ENCODE data around the gene PDZRN4. TPM values are rescaled to one million over a fixed set of nuclear protein-coding genes. Genes with fewer than 3 reads are reported as not detected.
"Not testable (repeated sequence)": the region's sequence is repeated elsewhere in the genome, so short reads cannot be mapped to it uniquely, and the experiment has no call there.

The PDZRN4 gene
- total and polyA plus RNA-seq, 2 donors (not counting 3 experiments of a cell fraction or from before 2014, with no cell fraction given): not detected

- no peaks in the 10 kb centered on the region for H3K9me3 ChIP-seq (replicated peaks; ENCODE audit: control insufficient read depth, insufficient read depth, low read length)
- dilution Hi-C loops (cut with MboI; ENCODE audit: extremely low pct_ligation_motif_present, low sequenced_read_pairs) (no loop called here), intact Hi-C loops (cut with micrococcal nuclease) (loop anchor here (10.0 kb wide), 1 partner anchor 59 kb away; no protein-coding TSS in a partner anchor)
- H3K4me3 ChIP-seq (replicated peaks in 1 of 3; ENCODE audit: insufficient read depth in 1 of 3, low read depth in 1 of 3, low read length in 3 of 3): no peak overlapping the region
- no peaks in the 10 kb centered on the region for H4K20me1 ChIP-seq (replicated peaks; ENCODE audit: control insufficient read depth, extremely low read depth, insufficient read depth, low read length)
- no peak overlapping the region for H3K4me2 ChIP-seq (ENCODE audit: insufficient read depth, low read length)
- H3K4me1 ChIP-seq (ENCODE audit: control insufficient read depth, extremely low read depth, insufficient read depth, low read length): no peaks in the 10 kb centered on the region
- ChIA-PET CTCF (no interaction called here), POLR2A (no interaction called here)
- H3K79me2 ChIP-seq (ENCODE audit: control insufficient read depth, insufficient read depth, low read length): no peaks in the 10 kb centered on the region
- H3K27me3 ChIP-seq (ENCODE audit: control insufficient read depth in 2 of 2, insufficient read depth in 2 of 2, low read length in 2 of 2): no peaks in the 10 kb centered on the region
- DNase-seq (ENCODE audit: low read depth, low spot score) (no peak), FAIRE-seq (peak; percentile 18)
- H2AFZ ChIP-seq (ENCODE audit: low read depth, low read length): no peak overlapping the region
- H3K9ac ChIP-seq (replicated peaks; ENCODE audit: extremely low read depth, insufficient read depth, low read length): no peak overlapping the region
- no peaks in the 10 kb centered on the region for H3K9me1 ChIP-seq (replicated peaks; ENCODE audit: control insufficient read depth, extremely low read depth, insufficient read depth, low read length)
- TF ChIP-seq CTCF (IDR thresholded peaks at IDR 0.05; ENCODE audit: extremely low read depth in 1 of 2, insufficient read depth in 1 of 2, low read depth in 1 of 2, low read length in 2 of 2): no peak
- TF ChIP-seq MYC (IDR thresholded peaks at IDR 0.05; ENCODE audit: low read depth, low read length): no peak
- no peak for TF ChIP-seq FOS (IDR thresholded peaks at IDR 0.05; ENCODE audit: borderline replicate concordance, insufficient read depth, low read length)
- no peak for TF ChIP-seq JUN (IDR thresholded peaks at IDR 0.05; ENCODE audit: borderline replicate concordance, insufficient read depth, insufficient read length, low read depth)
- no peak for TF ChIP-seq MAX (IDR thresholded peaks at IDR 0.05; ENCODE audit: insufficient read depth, insufficient read length)
- TF ChIP-seq EZH2 (IDR thresholded peaks at IDR 0.05; ENCODE audit: borderline replicate concordance, low read depth, low read length, severe bottlenecking): no peak
- TF ChIP-seq POLR2A (IDR thresholded peaks at IDR 0.05; ENCODE audit: low read depth, low read length): no peak
- no peak for TF ChIP-seq GATA2 (IDR thresholded peaks at IDR 0.05; ENCODE audit: insufficient read depth, insufficient read length, low read depth, low read length)
- TF ChIP-seq POLR2AphosphoS5 (IDR thresholded peaks at IDR 0.05; ENCODE audit: insufficient read depth, low read depth, low read length): no peak
- H3K36me3 ChIP-seq (ENCODE audit: control insufficient read depth in 2 of 2, extremely low read depth in 1 of 2, insufficient read depth in 2 of 2, low read length in 2 of 2): no peaks in the 10 kb centered on the region
- BruUV-seq (replicated peaks): no TSS peak
- no peak overlapping the region for H3K27ac ChIP-seq (ENCODE audit: insufficient read depth, low read depth, low read length)
Observed at GRCh38 chr12:41545761-41546160, 357.6 kb downstream of the PDZRN4 start.

- BruUV-seq (replicated peaks); H3K36me3 ChIP-seq (ENCODE audit: control insufficient read depth in 2 of 2, extremely low read depth in 1 of 2, insufficient read depth in 2 of 2, low read length in 2 of 2): not testable (repeated sequence)
Observed at GRCh38 chr12:41547071-41547470, 359.0 kb downstream of the PDZRN4 start.

More at GRCh38 chr12:41547071-41547470, 359.0 kb downstream of the PDZRN4 start:
- H3K4me2 ChIP-seq (ENCODE audit: insufficient read depth, low read length); H3K79me2 ChIP-seq (ENCODE audit: control insufficient read depth, insufficient read depth, low read length); POLR2A ChIA-PET; H3K27me3 ChIP-seq (ENCODE audit: control insufficient read depth in 2 of 2, insufficient read depth in 2 of 2, low read length in 2 of 2); H3K9ac ChIP-seq (replicated peaks; ENCODE audit: extremely low read depth, insufficient read depth, low read length); H4K20me1 ChIP-seq (replicated peaks; ENCODE audit: control insufficient read depth, extremely low read depth, insufficient read depth, low read length); H3K27ac ChIP-seq (ENCODE audit: insufficient read depth, low read depth, low read length); H3K4me1 ChIP-seq (ENCODE audit: control insufficient read depth, extremely low read depth, insufficient read depth, low read length); H3K9me3 ChIP-seq (replicated peaks; ENCODE audit: control insufficient read depth, insufficient read depth, low read length); dilution Hi-C loops (cut with MboI; ENCODE audit: extremely low pct_ligation_motif_present, low sequenced_read_pairs); FAIRE-seq; CTCF ChIA-PET; H3K4me3 ChIP-seq (replicated peaks in 1 of 3; ENCODE audit: insufficient read depth in 1 of 3, low read depth in 1 of 3, low read length in 3 of 3); H2AFZ ChIP-seq (ENCODE audit: low read depth, low read length); H3K9me1 ChIP-seq (replicated peaks; ENCODE audit: control insufficient read depth, extremely low read depth, insufficient read depth, low read length): not testable (repeated sequence)
- DNase-seq (ENCODE audit: low read depth, low spot score): peak; percentile 32
- intact Hi-C loops (cut with micrococcal nuclease): loop anchor here (10.0 kb wide), 1 partner anchor 58 kb away; no protein-coding TSS in a partner anchor
